ENCODE measurements around the gene CELF2. TPM values are rescaled to one million over a fixed set of nuclear protein-coding genes. Genes with fewer than 3 reads are reported as not detected.

CELF2 gene
- total RNA-seq, 1 experiment from 2014 or later: not detected

DNA sequence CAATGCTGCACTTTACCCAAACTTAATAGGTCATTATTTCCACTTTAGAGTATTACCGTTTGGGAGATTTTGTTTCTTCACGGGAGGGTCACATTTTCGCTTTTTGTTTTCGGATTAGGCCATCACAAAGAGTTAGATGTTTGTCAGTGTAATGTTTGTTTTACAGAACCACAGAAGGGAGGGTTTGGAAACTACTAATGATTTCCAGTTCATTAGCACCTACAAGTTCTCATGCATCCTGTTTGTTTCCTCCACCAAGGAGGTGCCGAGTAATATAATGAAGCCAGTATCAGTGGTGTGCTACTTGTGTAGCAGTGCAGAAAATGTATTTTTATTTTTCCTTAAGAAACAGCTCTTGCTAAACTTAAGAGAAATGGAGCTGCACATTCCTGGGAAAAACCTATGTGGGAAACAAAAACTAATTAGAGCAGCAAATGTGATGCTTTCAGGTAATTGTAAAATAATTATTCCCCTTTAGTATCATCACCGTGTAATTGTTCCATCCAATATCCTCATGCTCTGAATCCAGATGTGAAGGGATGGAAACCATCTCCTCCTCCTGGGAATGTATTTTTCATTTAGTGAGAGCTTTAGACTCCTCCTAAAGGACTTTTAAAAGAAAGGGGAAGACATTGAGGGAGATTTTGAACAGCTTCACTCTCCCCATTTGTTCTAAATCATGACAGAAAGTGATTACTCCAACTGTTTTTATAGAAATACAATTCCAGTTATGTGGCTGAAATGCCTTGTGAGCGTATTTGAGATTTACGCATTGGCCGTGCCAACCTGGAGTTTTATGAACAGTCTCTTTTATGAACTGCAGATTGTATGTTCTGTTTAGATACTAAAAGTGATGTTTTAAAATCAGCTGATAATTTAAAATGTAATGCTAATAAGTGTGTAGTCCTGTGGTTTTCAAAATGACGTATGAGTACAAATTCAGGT is 5.6 kb downstream of the CELF2 start:
- Histone ChIP-seq H3K27me3 (replicated peaks; ENCODE audit: insufficient read depth, low read depth, low read length, poor library complexity) (peaks cover 84% of the 10 kb centered on the region), H3K4me1 (ENCODE audit: insufficient read depth, low read length, poor library complexity, severe bottlenecking) (no peaks in the 10 kb centered on the region), H3K27ac (ENCODE audit: low read depth, low read length, poor library complexity, severe bottlenecking) (no peak overlapping the region), H3K4me3 (ENCODE audit: low read depth, low read length, poor library complexity, severe bottlenecking) (no peak overlapping the region), H3K9me3 (ENCODE audit: low read depth, low read length, poor library complexity, severe bottlenecking) (no peaks in the 10 kb centered on the region), H3K36me3 (ENCODE audit: insufficient read depth, low read length, poor library complexity, severe bottlenecking) (no peaks in the 10 kb centered on the region)
- CTCF ChIA-PET: no interaction called here
- POLR2A ChIA-PET (ENCODE audit: low non-redundant PET): no interaction called here
- no TSS peak for BruUV-seq (replicated peaks)
- intact Hi-C loops (cut with micrococcal nuclease; ENCODE audit: unreplicated experiment): no loop called here
- DNase-seq (ENCODE audit: low spot score): no peak
- TF ChIP-seq EZH2 (IDR thresholded peaks at IDR 0.05; ENCODE audit: borderline replicate concordance, low read depth, low read length, poor library complexity, severe bottlenecking): no peak
- TF ChIP-seq, protein P1, sequence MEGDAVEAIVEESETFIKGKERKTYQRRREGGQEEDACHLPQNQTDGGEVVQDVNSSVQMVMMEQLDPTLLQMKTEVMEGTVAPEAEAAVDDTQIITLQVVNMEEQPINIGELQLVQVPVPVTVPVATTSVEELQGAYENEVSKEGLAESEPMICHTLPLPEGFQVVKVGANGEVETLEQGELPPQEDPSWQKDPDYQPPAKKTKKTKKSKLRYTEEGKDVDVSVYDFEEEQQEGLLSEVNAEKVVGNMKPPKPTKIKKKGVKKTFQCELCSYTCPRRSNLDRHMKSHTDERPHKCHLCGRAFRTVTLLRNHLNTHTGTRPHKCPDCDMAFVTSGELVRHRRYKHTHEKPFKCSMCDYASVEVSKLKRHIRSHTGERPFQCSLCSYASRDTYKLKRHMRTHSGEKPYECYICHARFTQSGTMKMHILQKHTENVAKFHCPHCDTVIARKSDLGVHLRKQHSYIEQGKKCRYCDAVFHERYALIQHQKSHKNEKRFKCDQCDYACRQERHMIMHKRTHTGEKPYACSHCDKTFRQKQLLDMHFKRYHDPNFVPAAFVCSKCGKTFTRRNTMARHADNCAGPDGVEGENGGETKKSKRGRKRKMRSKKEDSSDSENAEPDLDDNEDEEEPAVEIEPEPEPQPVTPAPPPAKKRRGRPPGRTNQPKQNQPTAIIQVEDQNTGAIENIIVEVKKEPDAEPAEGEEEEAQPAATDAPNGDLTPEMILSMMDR (conservative IDR thresholded peaks at IDR 0.05; ENCODE audit: low read depth, low read length): no peak

DNA sequence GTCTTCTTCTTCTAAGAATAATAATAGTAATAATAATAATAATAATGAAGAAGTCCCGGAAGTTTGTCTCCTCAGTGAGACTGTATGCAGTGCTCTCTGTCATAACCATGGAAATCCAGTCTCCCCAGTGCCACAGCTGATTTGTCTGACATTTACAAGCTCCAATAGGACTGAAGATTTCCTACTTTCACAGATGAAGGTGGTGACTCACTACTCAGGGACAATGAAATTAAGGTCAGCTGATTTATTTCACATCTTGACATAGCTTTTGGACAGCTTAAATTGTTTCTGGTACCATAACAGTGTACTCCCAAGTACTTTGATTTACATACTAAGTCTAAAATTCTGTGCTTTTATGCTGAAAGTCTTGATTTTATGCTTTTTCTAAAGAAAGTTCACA is 6.9 kb downstream of the CELF2 start:
- intact Hi-C loops (cut with micrococcal nuclease; ENCODE audit: unreplicated experiment): no loop called here
- Histone ChIP-seq H3K4me3 (ENCODE audit: low read depth, low read length, poor library complexity, severe bottlenecking) (no peak overlapping the region), H3K27me3 (replicated peaks; ENCODE audit: insufficient read depth, low read depth, low read length, poor library complexity) (peaks cover 72% of the 10 kb centered on the region), H3K27ac (ENCODE audit: low read depth, low read length, poor library complexity, severe bottlenecking) (no peak overlapping the region), H3K4me1 (ENCODE audit: insufficient read depth, low read length, poor library complexity, severe bottlenecking) (no peaks in the 10 kb centered on the region), H3K36me3 (ENCODE audit: insufficient read depth, low read length, poor library complexity, severe bottlenecking) (no peaks in the 10 kb centered on the region), H3K9me3 (ENCODE audit: low read depth, low read length, poor library complexity, severe bottlenecking) (no peaks in the 10 kb centered on the region)
- no peak for DNase-seq (ENCODE audit: low spot score)
- POLR2A ChIA-PET (ENCODE audit: low non-redundant PET): no interaction called here
- no peak for TF ChIP-seq EZH2 (IDR thresholded peaks at IDR 0.05; ENCODE audit: borderline replicate concordance, low read depth, low read length, poor library complexity, severe bottlenecking)
- TF ChIP-seq, protein P1 (conservative IDR thresholded peaks at IDR 0.05; ENCODE audit: low read depth, low read length): no peak
- BruUV-seq (replicated peaks): no TSS peak
- CTCF ChIA-PET: no interaction called here

DNA sequence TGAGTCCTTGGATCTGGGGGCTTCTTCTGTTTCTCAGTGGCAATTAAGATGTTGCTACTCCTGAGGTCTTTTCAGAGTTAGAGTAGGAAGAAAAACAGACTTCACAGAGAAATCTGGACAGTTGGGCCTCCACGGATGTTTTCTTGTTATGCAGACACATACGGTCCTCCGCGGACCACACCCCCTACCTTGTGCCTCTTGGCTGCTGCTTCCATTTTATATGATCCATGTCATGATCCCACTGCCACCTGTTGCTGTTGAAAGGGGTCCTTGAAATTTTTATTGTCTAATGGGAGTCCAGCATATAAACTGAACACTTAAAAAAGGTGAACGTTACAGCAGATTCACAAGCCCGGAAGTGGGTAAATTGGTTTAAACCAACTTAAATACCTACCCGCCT is 8.3 kb downstream of the CELF2 start:
- ChIA-PET CTCF (no interaction called here), POLR2A (ENCODE audit: low non-redundant PET) (no interaction called here)
- H3K27me3 ChIP-seq (replicated peaks; ENCODE audit: insufficient read depth, low read depth, low read length, poor library complexity): peaks cover 71% of the 10 kb centered on the region
- TF ChIP-seq, protein P1 (conservative IDR thresholded peaks at IDR 0.05; ENCODE audit: low read depth, low read length): no peak
- TF ChIP-seq EZH2 (IDR thresholded peaks at IDR 0.05; ENCODE audit: borderline replicate concordance, low read depth, low read length, poor library complexity, severe bottlenecking): no peak
- H3K4me1 ChIP-seq (ENCODE audit: insufficient read depth, low read length, poor library complexity, severe bottlenecking): no peaks in the 10 kb centered on the region
- DNase-seq (ENCODE audit: low spot score): no peak
- intact Hi-C loops (cut with micrococcal nuclease; ENCODE audit: unreplicated experiment): no loop called here
- no peak overlapping the region for H3K4me3 ChIP-seq (ENCODE audit: low read depth, low read length, poor library complexity, severe bottlenecking)
- no peaks in the 10 kb centered on the region for H3K36me3 ChIP-seq (ENCODE audit: insufficient read depth, low read length, poor library complexity, severe bottlenecking)
- no peak overlapping the region for H3K27ac ChIP-seq (ENCODE audit: low read depth, low read length, poor library complexity, severe bottlenecking)
- H3K9me3 ChIP-seq (ENCODE audit: low read depth, low read length, poor library complexity, severe bottlenecking): no peaks in the 10 kb centered on the region
- no TSS peak for BruUV-seq (replicated peaks)
